ENCODE data around the gene PCDH7. TPM values are rescaled to one million over a fixed set of nuclear protein-coding genes. Genes with fewer than 3 reads are reported as not detected.

PCDH7 gene
- not detected for total RNA-seq

GRCh38 chr4:30720021-30720660 lies at the start of gene PCDH7:
Gene PCDH7, plus strand, starts transcription at chr4:30720369. Its CDS starts 1,054 bp downstream, at chr4:30721423.
- Mint-ChIP-seq H3K4me3 (peak within 1 kb of the TSS; percentile 53), H3K9me3 (no peaks in the 10 kb centered on the region), H3K27me3 (peaks cover 38% of the 10 kb centered on the region), H3K36me3 (ENCODE audit: low read depth) (peaks cover 7% of the 10 kb centered on the region), H3K27ac (no peak within 1 kb of the TSS), H3K4me1 (peaks cover 4% of the 10 kb centered on the region)
- ATAC-seq (replicated peaks), result no peak

GRCh38 chr4:30671926-30672448 lies 48.2 kb upstream of the PCDH7 start:
- Mint-ChIP-seq H3K27ac (no peak overlapping the region), H3K9me3 (peaks cover 15% of the 10 kb centered on the region), H3K27me3 (no peaks in the 10 kb centered on the region), H3K4me3 (no peak overlapping the region), H3K36me3 (ENCODE audit: low read depth) (no peaks in the 10 kb centered on the region), H3K4me1 (no peaks in the 10 kb centered on the region)
- ATAC-seq (replicated peaks), result no peak

- H3K27ac Mint-ChIP-seq, result no peak overlapping the region
- no peak overlapping the region for H3K4me3 Mint-ChIP-seq
- no peaks in the 10 kb centered on the region for H3K4me1 Mint-ChIP-seq
These were observed 24.0 kb upstream of the PCDH7 start for GRCh38 chr4:30696191-30696590.

GRCh38 chr4:30714408-30715031 lies 5.6 kb upstream of the PCDH7 start:
- peaks cover 4% of the 10 kb centered on the region for H3K4me1 Mint-ChIP-seq

More at GRCh38 chr4:30696191-30696590, 24.0 kb upstream of the PCDH7 start:
- Mint-ChIP-seq H3K9me3 (no peaks in the 10 kb centered on the region), H3K36me3 (ENCODE audit: low read depth) (no peaks in the 10 kb centered on the region), H3K27me3 (no peaks in the 10 kb centered on the region)
- no peak for ATAC-seq (replicated peaks)

GRCh38 chr4:30716158-30716557 lies 4.0 kb upstream of the PCDH7 start:
- no peak for ATAC-seq (replicated peaks)
- peaks cover 5% of the 10 kb centered on the region for H3K9me3 Mint-ChIP-seq
- H3K36me3 Mint-ChIP-seq (ENCODE audit: low read depth), result peaks cover 7% of the 10 kb centered on the region
- H3K27ac Mint-ChIP-seq, result no peak overlapping the region
- H3K4me1 Mint-ChIP-seq, result peaks cover 4% of the 10 kb centered on the region
- peak overlapping the region; percentile 61 for H3K4me3 Mint-ChIP-seq
- H3K27me3 Mint-ChIP-seq, result peaks cover 36% of the 10 kb centered on the region

More at GRCh38 chr4:30714408-30715031, 5.6 kb upstream of the PCDH7 start:
- no peak for ATAC-seq (replicated peaks)
- H3K36me3 Mint-ChIP-seq (ENCODE audit: low read depth), result no peaks in the 10 kb centered on the region
- H3K27me3 Mint-ChIP-seq, result peaks cover 30% of the 10 kb centered on the region
- peaks cover 16% of the 10 kb centered on the region for H3K9me3 Mint-ChIP-seq
- no peak overlapping the region for H3K4me3 Mint-ChIP-seq
- no peak overlapping the region for H3K27ac Mint-ChIP-seq

GRCh38 chr4:30716681-30717207 lies 3.4 kb upstream of the PCDH7 start:
- ATAC-seq (replicated peaks), result no peak
- Mint-ChIP-seq H3K4me3 (peak overlapping the region; percentile 61), H3K27ac (no peak overlapping the region), H3K27me3 (peaks cover 33% of the 10 kb centered on the region), H3K4me1 (peaks cover 4% of the 10 kb centered on the region), H3K36me3 (ENCODE audit: low read depth) (peaks cover 7% of the 10 kb centered on the region), H3K9me3 (peaks cover 2% of the 10 kb centered on the region)

GRCh38 chr4:30717208-30718020 lies 2.8 kb upstream of the PCDH7 start:
- H3K4me3 Mint-ChIP-seq, result peak overlapping the region; percentile 61
- ATAC-seq (replicated peaks), result peak; percentile 29
- H3K9me3 Mint-ChIP-seq, result no peaks in the 10 kb centered on the region
- no peak overlapping the region for H3K27ac Mint-ChIP-seq
- peaks cover 4% of the 10 kb centered on the region for H3K4me1 Mint-ChIP-seq
- H3K27me3 Mint-ChIP-seq, result peaks cover 32% of the 10 kb centered on the region
- H3K36me3 Mint-ChIP-seq (ENCODE audit: low read depth), result peaks cover 7% of the 10 kb centered on the region

GRCh38 chr4:30718021-30718542 lies 2.1 kb upstream of the PCDH7 start:
- Mint-ChIP-seq H3K4me3 (peak overlapping the region; percentile 61), H3K4me1 (peaks cover 4% of the 10 kb centered on the region), H3K36me3 (ENCODE audit: low read depth) (peaks cover 7% of the 10 kb centered on the region), H3K27me3 (peaks cover 33% of the 10 kb centered on the region), H3K27ac (no peak overlapping the region), H3K9me3 (no peaks in the 10 kb centered on the region)
- no peak for ATAC-seq (replicated peaks)

GRCh38 chr4:30718641-30719453 lies 1.3 kb upstream of the PCDH7 start:
- H3K4me3 Mint-ChIP-seq, result peak overlapping the region; percentile 53
- H3K4me1 Mint-ChIP-seq, result peaks cover 4% of the 10 kb centered on the region
- no peaks in the 10 kb centered on the region for H3K9me3 Mint-ChIP-seq
- no peak for ATAC-seq (replicated peaks)
- H3K36me3 Mint-ChIP-seq (ENCODE audit: low read depth), result peaks cover 7% of the 10 kb centered on the region
- peaks cover 36% of the 10 kb centered on the region for H3K27me3 Mint-ChIP-seq
- H3K27ac Mint-ChIP-seq, result no peak overlapping the region

GRCh38 chr4:30719454-30720020 lies 632 bp upstream of the PCDH7 start:
- no peaks in the 10 kb centered on the region for H3K9me3 Mint-ChIP-seq
- peaks cover 7% of the 10 kb centered on the region for H3K36me3 Mint-ChIP-seq (ENCODE audit: low read depth)
- H3K4me3 Mint-ChIP-seq, result peak overlapping the region; percentile 53
- H3K4me1 Mint-ChIP-seq, result peaks cover 4% of the 10 kb centered on the region
- ATAC-seq (replicated peaks), result no peak
- no peak overlapping the region for H3K27ac Mint-ChIP-seq
- peaks cover 38% of the 10 kb centered on the region for H3K27me3 Mint-ChIP-seq

- H3K4me3 Mint-ChIP-seq, result peak overlapping the region; percentile 53
- peaks cover 38% of the 10 kb centered on the region for H3K27me3 Mint-ChIP-seq
- peaks cover 7% of the 10 kb centered on the region for H3K36me3 Mint-ChIP-seq (ENCODE audit: low read depth)
- H3K4me1 Mint-ChIP-seq, result peaks cover 4% of the 10 kb centered on the region
- no peak for ATAC-seq (replicated peaks)
- H3K27ac Mint-ChIP-seq, result no peak overlapping the region
- no peaks in the 10 kb centered on the region for H3K9me3 Mint-ChIP-seq
These were observed 554 bp downstream of the PCDH7 start for GRCh38 chr4:30720661-30721184.

GRCh38 chr4:30721185-30722091 lies 1.3 kb downstream of the PCDH7 start:
- Mint-ChIP-seq H3K27me3 (peaks cover 32% of the 10 kb centered on the region), H3K4me1 (peaks cover 4% of the 10 kb centered on the region), H3K4me3 (peak overlapping the region; percentile 53), H3K27ac (no peak overlapping the region), H3K9me3 (no peaks in the 10 kb centered on the region), H3K36me3 (ENCODE audit: low read depth) (peaks cover 7% of the 10 kb centered on the region)
- no peak for ATAC-seq (replicated peaks)
